Measurements from ENCODE around the gene DNAJB12. TPM values are rescaled to one million over a fixed set of nuclear protein-coding genes. Genes with fewer than 3 reads are reported as not detected.

Gene DNAJB12
- total RNA-seq, 1 experiment from 2014 or later: 27.6 TPM

GRCh38 chr10:72323108-72323749, 31.5 kb downstream of the DNAJB12 start:
- Histone ChIP-seq H3K56ac (ENCODE audit: insufficient read length, low read depth, low read length) (no peak overlapping the region), H3K9ac (ENCODE audit: extremely low read depth, insufficient read length, low read length) (no peak overlapping the region), H2BK120ac (ENCODE audit: low read depth, low read length, poor library complexity, severe bottlenecking) (no peak overlapping the region), H2AFZ (ENCODE audit: low read length) (no peak overlapping the region), H3K4me1 (ENCODE audit: insufficient read depth, low read length) (peaks cover 2% of the 10 kb centered on the region; the same call in 1 of the 2 replicates), H2BK12ac (ENCODE audit: insufficient read length, low read depth, low read length) (no peak overlapping the region), H3T11ph (ENCODE audit: low read length) (no peak overlapping the region), H4K20me1 (ENCODE audit: control insufficient read depth, insufficient read depth, insufficient read length) (no peaks in the 10 kb centered on the region), H3K23ac (ENCODE audit: insufficient read length, low read depth, low read length) (no peak overlapping the region), H3K4me2 (ENCODE audit: insufficient read depth, insufficient read length, low read length) (no peak overlapping the region), H4K8ac (replicated peaks; ENCODE audit: insufficient read length, low read depth, low read length) (no peak overlapping the region), H3K18ac (ENCODE audit: insufficient read length, low read depth, low read length) (peak overlapping the region; percentile 11), H3K27ac (ENCODE audit: insufficient read length, low read depth, low read length) (no peak overlapping the region), H3K79me2 (ENCODE audit: insufficient read depth, low read length) (no peaks in the 10 kb centered on the region), H3K14ac (ENCODE audit: insufficient read depth, low read length) (no peak overlapping the region; the same call in 1 of the 2 replicates), H3K9me3 (ENCODE audit: control insufficient read depth, low read depth, low read length) (no peaks in the 10 kb centered on the region), H2BK5ac (ENCODE audit: insufficient read length, low read length) (no peak overlapping the region), H2BK15ac (ENCODE audit: low read depth, low read length) (no peak overlapping the region), H3K4ac (ENCODE audit: low read depth, low read length) (no peak overlapping the region), H3K79me1 (ENCODE audit: insufficient read depth, low read depth, low read length, poor library complexity, severe bottlenecking) (no peaks in the 10 kb centered on the region), H4K91ac (ENCODE audit: insufficient read length, low read depth, low read length) (no peak overlapping the region), H2AK5ac (ENCODE audit: insufficient read length, low read length) (no peak overlapping the region), H4K5ac (ENCODE audit: insufficient read length, low read depth, low read length) (no peak overlapping the region), H2BK20ac (ENCODE audit: low read depth, low read length, poor library complexity, severe bottlenecking) (no peak overlapping the region), H3K23me2 (ENCODE audit: insufficient read length, low read depth, low read length, poor library complexity, severe bottlenecking) (peaks cover 3% of the 10 kb centered on the region), H3K27me3 (ENCODE audit: insufficient read depth, low read length) (no peaks in the 10 kb centered on the region)
- H3K27me3 Mint-ChIP-seq (ENCODE audit: low read depth): no peaks in the 10 kb centered on the region
- H3K36me3 Mint-ChIP-seq (ENCODE audit: insufficient read depth in 1 of 3, low read depth in 3 of 3): no peaks in the 10 kb centered on the region
- H3K4me1 Mint-ChIP-seq: peaks cover 41 to 52% of the 10 kb centered on the region in 2 experiments
- no peak overlapping the region; a peak in 1 of 7 replicates for H3K27ac Mint-ChIP-seq
- no peak for TF ChIP-seq CTCF (conservative IDR thresholded peaks at IDR 0.05)
- DNase-seq: no peak
- WGBS (ENCODE audit: extremely low coverage, insufficient read length, low lambda C conversion rate): no CpG with 5 or more reads among the region's 10 CpGs
- no peak overlapping the region; a peak in 1 of 5 replicates for H3K4me3 Mint-ChIP-seq
- H3K9me3 Mint-ChIP-seq: no peaks in the 10 kb centered on the region; a peak in 1 of 5 replicates
